Activated CD4-positive, alpha-beta T cell treated with anti-CD3 and anti-CD28 coated beads for 1 hour (primary cell): ENCODE data around the gene CYP21A2.
A peak's percentile ranks its signal among the peaks of the same experiment; 100 is the strongest.
"Not testable (repeated sequence)": the region's sequence is repeated elsewhere in the genome, so short reads cannot be mapped to it uniquely, and the experiment has no call there.

Source experiments
- DNase-seq: peaks from one replicate; pipeline ENCODE4 v3.0.0-alpha.2; 2020

Gene CYP21A2

DNA sequence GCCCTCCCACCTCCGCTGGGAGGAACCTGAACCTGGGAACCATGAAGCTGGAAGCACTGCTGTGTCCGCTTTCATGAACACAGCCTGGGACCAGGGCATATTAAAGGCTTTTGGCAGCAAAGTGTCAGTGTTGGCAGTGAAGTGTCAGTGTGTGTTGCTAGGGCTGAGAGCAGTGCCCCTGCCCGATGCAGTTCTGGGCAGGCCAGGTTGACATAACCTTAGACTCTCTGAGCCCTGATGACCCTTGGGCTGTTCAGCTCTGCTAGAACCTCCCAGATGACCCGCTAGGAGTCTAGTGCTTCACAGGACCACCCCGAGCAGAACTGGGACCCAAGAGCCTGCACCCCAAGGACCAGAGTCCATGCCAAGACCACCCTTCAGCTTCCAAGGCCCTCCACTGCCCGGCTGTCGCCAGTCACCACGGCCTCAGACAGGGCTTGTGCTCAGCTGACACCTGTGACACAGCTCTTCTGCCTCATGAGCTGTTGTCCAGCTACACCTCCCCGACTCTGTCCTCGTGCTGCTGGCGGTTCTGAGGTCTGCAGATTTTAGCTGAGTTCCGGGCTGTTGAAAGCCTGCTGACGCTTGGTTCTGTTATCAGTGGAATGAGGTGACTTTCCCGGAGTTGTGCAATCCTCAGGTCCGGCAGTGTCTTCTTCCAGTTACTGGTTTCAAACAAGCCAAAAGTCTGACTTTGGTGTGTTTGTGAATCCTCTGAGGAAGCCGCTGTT, 2.8 kb upstream of the CYP21A2 start:
- DNase-seq: not testable (repeated sequence)

DNA sequence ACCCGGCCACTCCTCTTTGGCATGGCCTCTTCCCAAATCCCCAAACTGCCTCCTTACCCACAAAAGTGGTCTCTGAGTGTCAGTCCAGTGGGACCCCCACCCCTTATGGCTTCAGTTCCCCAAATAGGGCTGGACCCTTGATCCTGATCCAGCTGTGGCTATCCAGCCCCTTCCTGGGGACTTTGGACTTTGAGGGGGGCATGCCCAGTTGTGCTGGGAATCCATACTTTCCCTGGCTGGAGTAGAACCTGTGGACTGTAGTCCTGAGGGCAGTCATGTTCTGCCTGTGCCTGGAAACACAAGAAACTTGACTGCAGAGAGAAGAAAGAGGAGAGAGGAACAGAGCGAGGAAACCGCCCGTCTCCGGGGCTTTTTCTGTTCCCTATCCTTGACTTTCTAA, 1.1 kb upstream of the CYP21A2 start:
- DNase-seq: not testable (repeated sequence)

DNA sequence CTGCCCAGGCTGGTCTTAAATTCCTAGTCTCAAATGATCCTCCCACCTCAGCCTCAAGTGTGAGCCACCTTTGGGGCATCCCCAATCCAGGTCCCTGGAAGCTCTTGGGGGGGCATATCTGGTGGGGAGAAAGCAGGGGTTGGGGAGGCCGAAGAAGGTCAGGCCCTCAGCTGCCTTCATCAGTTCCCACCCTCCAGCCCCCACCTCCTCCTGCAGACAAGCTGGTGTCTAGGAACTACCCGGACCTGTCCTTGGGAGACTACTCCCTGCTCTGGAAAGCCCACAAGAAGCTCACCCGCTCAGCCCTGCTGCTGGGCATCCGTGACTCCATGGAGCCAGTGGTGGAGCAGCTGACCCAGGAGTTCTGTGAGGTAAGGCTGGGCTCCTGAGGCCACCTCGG, 663 bp downstream of the CYP21A2 start:
- not testable (repeated sequence) for DNase-seq

DNA sequence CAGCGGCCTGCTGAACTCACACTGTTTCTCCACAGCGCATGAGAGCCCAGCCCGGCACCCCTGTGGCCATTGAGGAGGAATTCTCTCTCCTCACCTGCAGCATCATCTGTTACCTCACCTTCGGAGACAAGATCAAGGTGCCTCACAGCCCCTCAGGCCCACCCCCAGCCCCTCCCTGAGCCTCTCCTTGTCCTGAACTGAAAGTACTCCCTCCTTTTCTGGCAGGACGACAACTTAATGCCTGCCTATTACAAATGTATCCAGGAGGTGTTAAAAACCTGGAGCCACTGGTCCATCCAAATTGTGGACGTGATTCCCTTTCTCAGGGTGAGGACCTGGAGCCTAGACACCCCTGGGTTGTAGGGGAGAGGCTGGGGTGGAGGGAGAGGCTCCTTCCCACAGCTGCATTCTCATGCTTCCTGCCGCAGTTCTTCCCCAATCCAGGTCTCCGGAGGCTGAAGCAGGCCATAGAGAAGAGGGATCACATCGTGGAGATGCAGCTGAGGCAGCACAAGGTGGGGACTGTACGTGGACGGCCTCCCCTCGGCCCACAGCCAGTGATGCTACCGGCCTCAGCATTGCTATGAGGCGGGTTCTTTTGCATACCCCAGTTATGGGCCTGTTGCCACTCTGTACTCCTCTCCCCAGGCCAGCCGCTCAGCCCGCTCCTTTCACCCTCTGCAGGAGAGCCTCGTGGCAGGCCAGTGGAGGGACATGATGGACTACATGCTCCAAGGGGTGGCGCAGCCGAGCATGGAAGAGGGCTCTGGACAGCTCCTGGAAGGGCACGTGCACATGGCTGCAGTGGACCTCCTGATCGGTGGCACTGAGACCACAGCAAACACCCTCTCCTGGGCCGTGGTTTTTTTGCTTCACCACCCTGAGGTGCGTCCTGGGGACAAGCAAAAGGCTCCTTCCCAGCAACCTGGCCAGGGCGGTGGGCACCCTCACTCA, 1.4 kb downstream of the CYP21A2 start:
- not testable (repeated sequence) for DNase-seq

DNA sequence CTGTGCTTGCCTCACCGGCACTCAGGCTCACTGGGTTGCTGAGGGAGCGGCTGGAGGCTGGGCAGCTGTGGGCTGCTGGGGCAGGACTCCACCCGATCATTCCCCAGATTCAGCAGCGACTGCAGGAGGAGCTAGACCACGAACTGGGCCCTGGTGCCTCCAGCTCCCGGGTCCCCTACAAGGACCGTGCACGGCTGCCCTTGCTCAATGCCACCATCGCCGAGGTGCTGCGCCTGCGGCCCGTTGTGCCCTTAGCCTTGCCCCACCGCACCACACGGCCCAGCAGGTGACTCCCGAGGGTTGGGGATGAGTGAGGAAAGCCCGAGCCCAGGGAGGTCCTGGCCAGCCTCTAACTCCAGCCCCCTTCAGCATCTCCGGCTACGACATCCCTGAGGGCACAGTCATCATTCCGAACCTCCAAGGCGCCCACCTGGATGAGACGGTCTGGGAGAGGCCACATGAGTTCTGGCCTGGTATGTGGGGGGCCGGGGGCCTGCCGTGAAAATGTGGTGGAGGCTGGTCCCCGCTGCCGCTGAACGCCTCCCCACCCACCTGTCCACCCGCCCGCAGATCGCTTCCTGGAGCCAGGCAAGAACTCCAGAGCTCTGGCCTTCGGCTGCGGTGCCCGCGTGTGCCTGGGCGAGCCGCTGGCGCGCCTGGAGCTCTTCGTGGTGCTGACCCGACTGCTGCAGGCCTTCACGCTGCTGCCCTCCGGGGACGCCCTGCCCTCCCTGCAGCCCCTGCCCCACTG, 2.3 kb downstream of the CYP21A2 start:
- DNase-seq: not testable (repeated sequence)

DNA sequence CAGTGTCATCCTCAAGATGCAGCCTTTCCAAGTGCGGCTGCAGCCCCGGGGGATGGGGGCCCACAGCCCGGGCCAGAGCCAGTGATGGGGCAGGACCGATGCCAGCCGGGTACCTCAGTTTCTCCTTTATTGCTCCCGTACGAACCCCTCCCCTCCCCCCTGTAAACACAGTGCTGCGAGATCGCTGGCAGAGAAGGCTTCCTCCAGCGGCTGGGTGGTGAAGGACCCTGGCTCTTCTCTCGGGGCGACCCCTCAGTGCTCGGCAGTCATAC, 2.8 kb downstream of the CYP21A2 start:
- DNase-seq: not testable (repeated sequence)

DNA sequence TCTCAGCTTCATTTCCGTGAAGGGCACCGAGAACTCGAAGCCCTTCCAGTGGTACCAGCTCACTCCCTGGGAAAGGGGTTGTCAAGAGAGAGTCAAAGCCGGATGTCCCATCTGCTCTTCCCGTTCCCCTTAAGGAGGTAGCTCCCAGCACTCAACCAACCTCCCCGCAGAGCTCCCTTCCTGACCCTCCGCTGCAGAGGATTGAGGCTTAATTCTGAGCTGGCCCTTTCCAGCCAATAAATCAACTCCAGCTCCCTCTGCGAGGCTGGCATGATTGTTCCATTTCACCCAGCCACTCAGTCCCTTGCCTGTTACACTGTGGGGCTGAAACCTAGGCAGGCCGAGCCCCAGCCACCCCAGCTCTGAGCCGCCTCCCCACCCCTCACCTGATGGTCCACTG, 3.2 kb downstream of the CYP21A2 start:
- DNase-seq: not testable (repeated sequence)

DNA sequence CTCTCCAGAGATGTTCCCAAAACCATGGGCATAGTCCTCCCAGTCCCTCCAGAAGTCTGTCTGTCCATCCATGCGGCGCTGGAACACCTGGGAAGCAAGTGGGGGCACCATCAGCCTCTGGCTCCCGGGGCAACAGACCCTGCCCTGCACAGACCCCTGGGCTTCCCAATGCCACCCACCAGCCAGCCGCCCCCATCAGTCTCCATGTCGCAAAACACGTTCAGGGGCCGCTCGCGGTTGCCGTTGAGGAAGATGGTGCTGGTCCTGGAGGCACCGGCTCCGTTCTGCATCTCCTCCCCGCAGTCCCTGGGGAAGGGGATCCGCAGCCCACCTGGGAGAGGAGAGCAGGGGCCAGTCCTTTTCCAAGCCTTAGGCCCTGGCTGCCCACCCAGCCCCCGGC, 4.1 kb downstream of the CYP21A2 start:
- not testable (repeated sequence) for DNase-seq

DNA sequence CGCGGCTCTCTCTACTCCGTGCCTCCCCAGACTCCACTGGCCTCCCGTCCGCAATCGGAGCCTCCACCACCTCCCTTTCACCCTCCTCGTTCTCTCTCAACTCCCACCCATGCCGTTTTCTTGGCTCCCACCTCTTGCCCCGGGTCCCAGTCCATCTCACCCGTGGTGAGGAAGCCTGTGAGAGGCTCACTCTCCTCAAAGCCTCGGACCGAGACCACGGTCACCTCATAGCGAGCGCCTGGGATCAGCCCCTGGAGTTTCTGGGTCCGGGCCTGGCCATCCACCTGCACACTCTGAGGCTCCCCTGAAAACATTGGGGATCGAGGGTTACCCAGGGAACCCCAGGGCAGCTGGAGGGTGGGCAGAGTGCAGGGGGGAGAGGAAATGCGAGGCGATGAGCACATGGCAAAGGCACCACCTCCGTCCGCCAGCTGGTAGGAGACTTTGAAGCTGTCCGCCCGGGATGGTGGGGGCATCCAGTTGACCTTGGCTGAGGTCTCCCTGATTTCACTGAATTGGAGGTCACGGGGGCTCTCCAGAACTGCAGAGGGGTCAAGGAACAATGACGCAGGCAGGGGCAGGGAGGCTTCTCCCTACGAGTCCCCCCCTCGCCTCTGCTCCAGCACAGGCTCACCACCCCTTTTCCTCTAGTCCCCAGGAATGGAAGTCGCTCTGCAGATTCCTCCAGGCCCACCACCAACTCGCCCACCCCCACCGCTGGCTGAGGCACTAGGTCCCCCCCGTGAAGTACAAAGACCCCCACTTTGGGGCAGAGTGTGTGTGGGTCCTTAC, 5.6 kb downstream of the CYP21A2 start:
- not testable (repeated sequence) for DNase-seq

DNA sequence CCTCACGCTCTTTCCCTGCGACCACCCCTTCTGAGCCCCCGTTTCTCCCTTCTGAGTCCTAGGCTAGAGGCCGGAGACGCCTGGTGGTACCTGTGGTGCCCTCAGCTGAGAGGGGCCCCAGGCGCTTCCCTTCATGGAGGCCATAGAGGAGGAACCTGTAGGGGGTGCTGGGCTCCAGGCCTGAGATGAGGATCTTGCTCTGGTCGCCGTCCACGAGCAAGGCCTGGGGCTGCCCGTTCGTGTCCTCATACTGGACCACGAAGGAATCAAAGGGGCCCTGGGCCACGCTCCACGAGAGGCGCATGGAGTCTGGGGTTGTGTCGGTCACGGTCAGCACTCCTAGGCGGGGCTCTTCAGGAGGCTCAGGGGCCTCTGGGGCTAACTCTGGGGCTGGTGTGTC, 6.7 kb downstream of the CYP21A2 start:
- not testable (repeated sequence) for DNase-seq

DNA sequence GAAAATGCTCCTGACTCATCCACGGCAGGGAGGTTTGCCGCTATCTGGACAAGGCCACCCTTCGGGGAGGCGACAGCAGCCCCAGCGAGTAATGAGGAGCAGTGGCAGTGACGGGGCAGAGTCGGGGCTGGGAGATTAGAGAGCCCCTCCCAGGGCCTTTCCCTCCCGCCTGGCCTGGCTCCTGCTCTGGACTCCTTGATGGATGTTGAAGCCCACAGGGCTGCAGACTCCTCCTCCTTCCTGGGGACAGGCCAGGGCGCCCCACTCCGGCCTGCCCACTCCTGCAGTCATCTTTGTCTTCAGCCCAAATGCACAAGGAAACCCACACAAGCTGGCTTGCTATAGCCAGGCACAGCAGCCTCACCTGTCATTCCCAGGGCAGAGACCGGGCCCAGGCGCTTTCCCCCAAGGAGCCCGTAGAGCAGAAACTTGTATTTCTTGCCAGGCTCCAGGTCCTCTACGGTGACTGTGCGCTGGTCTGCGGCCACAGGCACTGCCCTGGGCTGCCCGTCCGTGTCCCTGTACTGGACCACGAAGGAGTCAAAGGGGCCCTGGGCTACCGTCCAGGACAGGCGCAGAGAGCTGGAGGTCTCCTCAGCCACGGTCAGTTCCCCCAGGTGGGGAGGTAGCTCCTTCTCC, 7.7 kb downstream of the CYP21A2 start:
- no peak for DNase-seq

DNA sequence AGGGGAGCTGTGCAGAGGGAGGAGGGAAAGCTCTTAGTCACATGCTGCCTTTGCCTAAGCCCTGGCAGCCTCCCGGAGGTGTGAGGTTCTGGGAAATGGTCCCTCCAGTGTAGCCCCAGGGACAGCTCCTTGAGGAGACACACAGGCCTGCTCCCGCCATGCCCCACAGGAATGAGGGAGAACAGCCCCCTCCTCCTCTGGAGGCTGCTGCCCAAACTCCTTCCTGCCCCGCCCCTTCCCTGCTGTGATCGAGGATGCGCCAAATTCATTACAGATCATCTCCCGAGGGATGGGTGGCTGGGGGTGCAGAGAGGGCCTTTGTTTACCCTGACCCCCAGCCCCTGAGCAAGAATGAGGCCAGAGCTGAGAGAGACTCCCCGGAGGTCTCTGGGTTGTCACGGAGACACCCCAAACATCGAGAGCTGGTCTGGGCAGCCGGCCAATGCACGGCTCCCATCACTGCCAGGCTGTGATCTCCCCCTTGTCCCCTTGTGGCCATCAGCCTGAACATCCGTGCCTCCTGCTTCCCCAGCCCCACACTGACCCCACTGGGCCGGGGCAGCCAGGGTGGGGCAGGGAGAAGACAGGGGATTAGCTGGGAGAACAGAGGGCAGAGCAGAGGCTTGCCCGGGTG, 8.4 kb downstream of the CYP21A2 start:
- DNase-seq: no peak

DNA sequence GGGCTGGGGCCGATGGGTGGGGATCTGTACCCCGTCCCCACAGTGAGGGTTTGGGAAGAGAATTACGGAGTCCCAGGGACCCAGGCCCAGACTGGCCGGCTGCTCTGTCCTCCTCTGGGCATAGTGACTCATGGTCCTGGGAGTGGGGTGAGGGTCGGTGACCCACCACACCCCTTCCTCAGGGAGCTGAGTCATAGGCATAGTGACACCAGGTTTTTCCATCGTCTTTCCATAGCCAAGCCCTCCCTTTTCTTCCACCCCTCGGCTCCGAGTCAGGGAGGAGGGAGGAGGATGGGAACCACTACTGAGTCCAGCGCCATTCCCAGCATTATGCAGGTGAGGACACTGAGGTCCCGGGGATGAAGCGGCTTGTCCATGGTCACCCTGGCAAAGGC, 8.9 kb downstream of the CYP21A2 start:
- DNase-seq: no peak

DNA sequence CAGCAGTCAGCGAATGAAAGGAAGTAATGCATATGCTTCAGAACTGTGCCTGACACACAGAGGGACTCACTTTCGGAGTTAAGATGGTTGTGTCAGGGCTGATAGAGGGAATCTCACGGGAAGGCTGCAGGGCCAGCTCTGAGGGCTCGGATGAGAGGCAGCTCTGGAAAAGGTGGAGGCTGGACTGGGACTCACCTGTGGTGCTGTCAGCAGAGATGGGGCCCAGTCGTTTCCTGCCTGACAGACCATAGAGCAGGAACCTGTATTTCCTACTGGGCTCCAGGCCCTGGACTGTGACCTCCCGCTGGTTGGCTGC, 9.3 kb downstream of the CYP21A2 start:
- no peak for DNase-seq

DNA sequence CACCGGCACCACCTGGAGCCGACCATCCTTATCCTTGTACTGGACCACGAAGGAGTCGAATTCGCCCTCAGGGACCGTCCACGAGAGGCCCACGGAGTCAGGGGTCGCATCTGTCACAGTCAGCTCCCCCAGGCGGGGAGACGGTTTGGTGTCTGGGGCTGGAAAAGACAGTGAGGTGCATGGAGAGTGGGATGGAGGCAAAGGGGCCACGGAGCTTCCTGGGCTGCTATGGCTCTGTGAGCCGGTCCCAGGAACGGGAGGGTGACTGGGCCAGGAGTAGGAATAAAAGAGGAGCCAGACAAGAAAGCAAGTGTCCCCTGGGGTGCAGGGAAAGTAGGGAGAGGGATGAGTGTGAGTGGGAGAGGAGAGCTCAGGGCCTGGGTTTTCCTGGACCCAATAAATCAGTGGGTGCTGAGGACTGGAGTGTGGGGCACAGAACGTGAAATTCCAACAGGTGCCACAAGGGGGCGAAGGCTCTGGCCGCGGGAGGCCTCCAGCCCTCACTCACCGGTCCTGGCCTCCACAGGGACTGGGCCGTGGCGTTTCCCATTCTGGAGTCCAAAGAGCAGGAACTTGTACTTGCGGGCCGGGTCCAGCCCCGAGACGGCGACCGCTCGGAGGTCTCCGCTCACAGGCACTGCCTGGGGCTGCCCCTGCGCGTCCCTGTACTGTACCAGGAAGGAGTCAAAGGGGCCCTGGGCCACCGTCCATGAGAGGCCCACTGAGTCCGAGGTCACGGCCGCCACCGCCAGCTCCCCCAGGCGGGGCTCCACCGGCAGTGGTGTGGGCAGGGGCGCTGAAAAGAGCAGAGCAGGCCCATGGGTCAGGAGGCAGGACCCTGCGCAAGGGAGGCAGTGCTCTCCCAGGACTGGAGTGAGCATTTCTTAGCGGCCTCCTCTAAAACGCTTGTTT, 9.9 kb downstream of the CYP21A2 start:
- DNase-seq: peak; percentile 49

DNA sequence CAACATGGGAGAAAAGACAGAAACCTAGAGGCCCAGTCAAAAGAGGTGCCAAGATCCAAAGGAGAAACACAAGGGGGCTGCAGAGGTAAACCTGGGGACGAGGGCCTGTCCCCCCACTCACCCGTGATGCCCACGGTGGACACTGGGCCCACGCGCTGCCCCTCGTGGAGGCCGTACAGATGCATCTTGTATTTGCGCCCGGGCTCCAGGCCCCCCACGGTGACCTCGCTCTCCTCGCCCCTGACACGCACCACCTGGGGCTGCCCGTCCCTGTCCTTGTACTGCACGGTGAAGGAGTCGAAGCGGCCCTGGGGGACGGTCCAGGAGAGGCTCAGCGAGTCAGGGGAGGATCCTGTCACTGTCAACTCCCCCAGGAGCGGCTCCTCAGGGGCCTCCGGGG, 10.9 kb downstream of the CYP21A2 start:
- not testable (repeated sequence) for DNase-seq

DNA sequence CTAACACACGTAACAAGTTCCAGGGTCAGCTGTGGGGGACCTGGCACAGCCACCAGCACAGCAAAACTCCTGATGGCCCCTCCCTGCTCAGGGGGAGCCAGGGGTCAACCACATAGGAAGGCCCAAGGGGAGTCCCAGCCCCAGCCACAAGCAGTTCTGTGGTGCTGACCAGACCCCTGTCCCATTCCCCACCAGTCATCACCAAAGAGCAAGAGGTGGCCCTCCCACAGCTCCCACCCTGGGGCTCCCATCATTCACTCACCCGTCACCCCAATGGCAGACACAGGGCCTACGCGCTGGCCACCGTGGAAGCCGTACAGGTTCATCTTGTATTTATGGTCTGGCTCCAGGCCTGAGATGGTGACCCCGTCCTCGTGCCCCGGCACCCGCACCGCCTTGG, 11.5 kb downstream of the CYP21A2 start:
- DNase-seq: not testable (repeated sequence)

DNA sequence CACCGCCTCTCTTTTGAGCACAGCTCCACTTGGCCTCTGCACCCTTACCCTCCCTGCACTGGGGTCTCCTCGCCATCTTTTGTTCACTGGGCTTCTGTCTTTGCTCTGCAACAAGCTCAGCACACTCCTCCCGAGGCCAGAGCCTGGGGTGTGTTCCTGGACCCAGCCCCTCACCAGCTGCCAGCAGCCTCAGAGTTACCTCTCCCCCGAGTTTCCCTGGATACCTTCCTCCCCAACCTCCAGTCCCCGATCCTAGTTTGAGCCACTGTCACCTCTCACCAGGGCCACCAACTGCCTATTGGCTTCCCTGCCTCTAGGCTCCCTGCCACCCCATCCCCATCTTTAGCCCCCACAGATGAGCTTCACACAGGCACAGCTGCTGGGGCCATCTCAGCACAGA, 12.3 kb downstream of the CYP21A2 start:
- DNase-seq: no peak

DNA sequence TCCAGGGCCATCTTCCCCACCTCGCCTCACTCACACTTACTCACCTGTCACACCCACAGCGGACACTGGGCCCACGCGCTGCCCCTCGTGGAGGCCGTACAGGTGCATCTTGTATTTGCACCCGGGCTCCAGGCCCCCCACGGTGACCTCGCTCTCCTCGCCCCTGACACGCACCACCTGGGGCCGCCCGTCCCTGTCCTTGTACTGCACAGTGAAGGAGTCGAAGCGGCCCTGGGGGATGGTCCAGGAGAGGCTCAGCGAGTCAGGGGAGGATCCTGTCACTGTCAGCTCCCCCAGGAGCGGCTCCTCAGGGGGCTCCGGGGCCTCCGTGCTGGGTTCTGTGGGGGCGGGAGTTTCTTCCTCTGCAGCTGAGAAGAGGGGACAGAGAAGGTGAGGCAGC, 14.4 kb downstream of the CYP21A2 start:
- not testable (repeated sequence) for DNase-seq

DNA sequence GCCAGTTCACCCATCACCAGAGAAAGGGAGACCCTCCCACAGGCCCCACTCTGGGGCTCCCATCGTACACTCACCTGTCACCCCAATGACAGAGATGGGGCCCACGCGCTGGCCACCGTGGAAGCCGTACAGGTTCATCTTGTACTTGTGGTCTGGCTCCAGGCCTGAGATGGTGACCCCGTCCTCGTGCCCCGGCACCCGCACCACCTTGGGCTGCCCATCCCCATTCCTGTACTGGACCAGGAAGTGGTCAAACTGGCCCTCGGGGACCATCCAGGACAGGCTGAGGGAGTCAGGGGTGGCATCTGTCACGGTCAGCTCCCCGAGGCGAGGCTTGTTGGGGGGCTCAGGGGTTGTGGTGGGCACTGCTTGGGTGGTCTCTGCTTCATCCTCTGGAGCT, 15.1 kb downstream of the CYP21A2 start:
- not testable (repeated sequence) for DNase-seq

DNA sequence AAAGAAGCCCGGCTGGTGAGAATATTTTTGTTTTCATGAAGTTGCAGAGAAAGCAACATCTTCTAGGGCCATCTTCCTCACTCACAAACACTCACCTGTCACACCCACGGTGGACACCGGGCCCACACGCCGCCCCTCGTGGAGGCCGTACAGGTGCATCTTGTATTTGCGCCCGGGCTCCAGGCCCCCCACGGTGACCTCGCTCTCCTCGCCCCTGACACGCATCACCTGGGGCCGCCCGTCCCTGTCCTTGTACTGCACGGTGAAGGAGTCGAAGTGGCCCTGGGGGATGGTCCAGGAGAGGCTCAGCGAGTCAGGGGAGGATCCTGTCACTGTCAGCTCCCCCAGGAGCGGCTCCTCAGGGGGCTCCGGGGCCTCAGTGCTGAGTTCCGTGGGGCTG, 17.5 kb downstream of the CYP21A2 start:
- not testable (repeated sequence) for DNase-seq
